Osteoblast (primary cell): Measurements from ENCODE around the gene MGMT. TPM values are rescaled to one million over a fixed set of nuclear protein-coding genes. Genes with fewer than 3 reads are reported as not detected.
A peak's percentile ranks its signal among the peaks of the same experiment; 100 is the strongest.

ENCODE experiments used
- DNase-seq: peaks from one replicate; pipeline ENCODE4 v3.0.0; 2011; ENCODE audit warnings: low spot score, mixed read lengths; ENCODE audit not compliant: insufficient read length; ENCODE audit errors: missing footprints
- H2AFZ ChIP-seq: 2 replicates; pipeline ENCODE4 v1.6.0; 2011; ENCODE audit warnings: mild to moderate bottlenecking, low read length
- H3K27ac ChIP-seq: 2 replicates; pipeline ENCODE4 v1.5.1; 2011; ENCODE audit warnings: mild to moderate bottlenecking, low read depth, low read length, moderate library complexity
- H3K27me3 ChIP-seq: 2 replicates; pipeline ENCODE4 v1.6.0; 2012; ENCODE audit warnings: mild to moderate bottlenecking, control low read depth, inconsistent platforms, low read length, moderate library complexity; ENCODE audit not compliant: insufficient read depth
- H3K36me3 ChIP-seq: 2 replicates; pipeline ENCODE4 v1.5.1; 2011; ENCODE audit warnings: mild to moderate bottlenecking, low read length, control low read depth, moderate library complexity; ENCODE audit not compliant: insufficient read depth
- H3K4me1 ChIP-seq: 2 replicates; pipeline ENCODE4 v1.5.1; 2011; ENCODE audit warnings: mild to moderate bottlenecking, low read length, control low read depth, moderate library complexity; ENCODE audit not compliant: insufficient read depth
- H3K4me2 ChIP-seq: 2 replicates; pipeline ENCODE4 v1.6.0; 2011; ENCODE audit warnings: mild to moderate bottlenecking, low read length; ENCODE audit not compliant: insufficient read depth
- H3K4me3 ChIP-seq: fragments of 200-600 bp; sonication (generic); 3 replicates; pipeline ENCODE4 v1.5.1; 2012; ENCODE audit warnings: mild to moderate bottlenecking, low read length, inconsistent platforms; ENCODE audit not compliant: insufficient read depth
- H3K79me2 ChIP-seq: 2 replicates; pipeline ENCODE4 v1.6.0; 2012; ENCODE audit warnings: mild to moderate bottlenecking, low read length, control low read depth, inconsistent platforms; ENCODE audit not compliant: insufficient read depth
- H3K9me3 ChIP-seq: 2 replicates; pipeline ENCODE4 v1.5.1; 2011; ENCODE audit warnings: low read depth, low read length, control low read depth
- H4K20me1 ChIP-seq: 2 replicates; pipeline ENCODE4 v1.6.0; 2012; ENCODE audit warnings: mild to moderate bottlenecking, low read length, control low read depth; ENCODE audit not compliant: insufficient read depth
- total RNA-seq: library from RNA; depleted of rRNA; stranded (reverse); fragments of >200 nt; gene quantifications from 2 replicates; pipeline ENCODE4 v1.2.3, GENCODE V29; 2012
- TF ChIP-seq, protein P1 (sequence below): IDR thresholded peaks from 2 replicates; pipeline ENCODE4 v1.5.1; 2011; ENCODE audit warnings: mild to moderate bottlenecking, low read depth, low read length, moderate library complexity; ENCODE audit errors: extremely low read depth

Gene MGMT
- total RNA-seq, 1 donor = 21.0 TPM

DNA sequence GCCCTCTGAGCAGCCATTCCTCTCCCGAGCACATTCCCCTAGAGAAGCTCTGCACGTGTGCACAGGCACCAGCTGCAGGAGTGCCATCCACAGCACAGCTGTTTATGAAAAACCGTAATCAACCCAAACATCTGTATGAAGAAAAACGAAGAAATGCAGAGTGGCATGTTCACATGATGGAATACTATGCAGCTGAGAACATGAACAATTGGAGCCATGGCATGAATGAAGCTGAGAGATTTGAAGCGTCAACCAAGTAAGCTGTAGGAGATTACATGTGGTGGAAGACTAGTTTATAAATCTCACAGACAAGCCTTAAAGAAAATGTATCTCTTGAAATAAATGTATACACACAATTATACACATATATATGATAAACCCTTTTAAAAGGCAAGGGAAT, 320.5 kb downstream of the MGMT start:
- Histone ChIP-seq H3K79me2 (no peaks in the 10 kb centered on the region), H3K4me2 (no peak overlapping the region), H3K27ac (no peak overlapping the region), H3K27me3 (no peaks in the 10 kb centered on the region), H2AFZ (no peak overlapping the region), H3K4me1 (peaks cover 8% of the 10 kb centered on the region), H3K4me3 (no peak overlapping the region), H3K36me3 (no peaks in the 10 kb centered on the region), H3K9me3 (no peaks in the 10 kb centered on the region), H4K20me1 (no peaks in the 10 kb centered on the region)
- peak; percentile 30 for DNase-seq
- TF ChIP-seq, protein P1, sequence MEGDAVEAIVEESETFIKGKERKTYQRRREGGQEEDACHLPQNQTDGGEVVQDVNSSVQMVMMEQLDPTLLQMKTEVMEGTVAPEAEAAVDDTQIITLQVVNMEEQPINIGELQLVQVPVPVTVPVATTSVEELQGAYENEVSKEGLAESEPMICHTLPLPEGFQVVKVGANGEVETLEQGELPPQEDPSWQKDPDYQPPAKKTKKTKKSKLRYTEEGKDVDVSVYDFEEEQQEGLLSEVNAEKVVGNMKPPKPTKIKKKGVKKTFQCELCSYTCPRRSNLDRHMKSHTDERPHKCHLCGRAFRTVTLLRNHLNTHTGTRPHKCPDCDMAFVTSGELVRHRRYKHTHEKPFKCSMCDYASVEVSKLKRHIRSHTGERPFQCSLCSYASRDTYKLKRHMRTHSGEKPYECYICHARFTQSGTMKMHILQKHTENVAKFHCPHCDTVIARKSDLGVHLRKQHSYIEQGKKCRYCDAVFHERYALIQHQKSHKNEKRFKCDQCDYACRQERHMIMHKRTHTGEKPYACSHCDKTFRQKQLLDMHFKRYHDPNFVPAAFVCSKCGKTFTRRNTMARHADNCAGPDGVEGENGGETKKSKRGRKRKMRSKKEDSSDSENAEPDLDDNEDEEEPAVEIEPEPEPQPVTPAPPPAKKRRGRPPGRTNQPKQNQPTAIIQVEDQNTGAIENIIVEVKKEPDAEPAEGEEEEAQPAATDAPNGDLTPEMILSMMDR = no peak

DNA sequence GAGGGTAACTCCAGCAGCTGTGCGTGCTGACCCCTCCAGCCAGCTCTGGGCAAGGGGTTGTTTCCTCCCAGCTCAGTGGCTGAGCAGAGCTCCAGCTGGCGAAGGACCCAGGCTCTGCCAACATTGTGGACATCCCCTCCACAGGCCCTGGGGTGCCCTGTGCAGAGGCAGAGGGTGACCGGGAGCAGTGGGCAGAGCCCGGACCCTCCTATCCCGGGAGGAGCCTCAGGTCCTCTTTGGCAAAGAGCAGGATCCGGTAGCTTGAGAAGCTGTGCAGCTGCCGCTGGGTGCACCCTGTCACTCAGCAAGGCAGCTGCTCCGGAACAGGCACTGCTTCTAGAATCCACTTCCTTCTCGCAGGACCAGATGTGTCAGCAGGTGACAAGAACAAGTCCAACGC, 321.2 kb downstream of the MGMT start:
- Histone ChIP-seq H3K9me3 (no peaks in the 10 kb centered on the region), H3K27ac (no peak overlapping the region), H4K20me1 (no peaks in the 10 kb centered on the region), H3K4me3 (no peak overlapping the region), H3K79me2 (no peaks in the 10 kb centered on the region), H2AFZ (no peak overlapping the region), H3K27me3 (no peaks in the 10 kb centered on the region), H3K4me2 (no peak overlapping the region), H3K4me1 (peaks cover 8% of the 10 kb centered on the region), H3K36me3 (no peaks in the 10 kb centered on the region)
- peak; percentile 35 for DNase-seq
- TF ChIP-seq, protein P1 = no peak

DNA sequence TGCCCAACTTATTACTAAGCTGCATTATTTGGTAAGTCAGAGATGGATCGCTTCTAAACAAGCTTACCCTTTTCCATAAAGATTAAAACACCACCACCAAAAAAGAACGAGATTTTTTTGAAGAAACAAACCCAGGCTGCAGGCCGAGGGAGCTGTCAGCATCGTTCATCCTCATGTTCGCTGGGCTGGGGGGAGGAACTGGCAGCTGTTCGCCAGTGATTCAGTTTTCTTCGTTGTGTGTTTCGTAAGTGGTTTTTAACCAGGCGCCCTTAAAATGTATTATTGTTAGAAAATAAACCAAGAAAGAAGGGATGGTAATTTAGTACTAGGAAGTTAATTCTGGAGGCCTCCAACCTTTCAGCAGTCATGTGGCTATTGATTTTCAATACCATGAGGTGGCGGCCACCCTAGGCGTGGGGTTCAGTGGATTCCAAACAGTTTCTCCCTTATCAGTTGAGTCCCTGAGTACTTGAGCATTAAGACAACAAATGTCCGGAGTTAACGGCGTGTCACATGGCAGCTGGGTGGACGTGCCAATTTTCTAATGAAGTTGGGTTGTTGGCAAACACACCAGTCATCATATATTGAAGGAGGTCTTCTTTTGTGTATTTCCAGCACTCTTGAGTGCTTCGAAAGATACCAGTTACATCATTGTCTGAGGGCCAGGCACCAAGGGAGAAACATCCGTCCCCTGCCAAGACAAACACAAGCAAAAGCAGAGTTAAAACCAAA, 323.8 kb downstream of the MGMT start:
- H3K4me2 ChIP-seq = peak overlapping the region; percentile 65
- TF ChIP-seq, protein P1 = no peak
- no peaks in the 10 kb centered on the region for H4K20me1 ChIP-seq
- no peak overlapping the region for H2AFZ ChIP-seq
- peaks cover 8% of the 10 kb centered on the region for H3K4me1 ChIP-seq
- no peak overlapping the region for H3K27ac ChIP-seq
- H3K79me2 ChIP-seq = no peaks in the 10 kb centered on the region
- no peak overlapping the region for H3K4me3 ChIP-seq
- H3K27me3 ChIP-seq = no peaks in the 10 kb centered on the region
- DNase-seq = peak; percentile 90
- no peaks in the 10 kb centered on the region for H3K9me3 ChIP-seq
- H3K36me3 ChIP-seq = no peaks in the 10 kb centered on the region

DNA sequence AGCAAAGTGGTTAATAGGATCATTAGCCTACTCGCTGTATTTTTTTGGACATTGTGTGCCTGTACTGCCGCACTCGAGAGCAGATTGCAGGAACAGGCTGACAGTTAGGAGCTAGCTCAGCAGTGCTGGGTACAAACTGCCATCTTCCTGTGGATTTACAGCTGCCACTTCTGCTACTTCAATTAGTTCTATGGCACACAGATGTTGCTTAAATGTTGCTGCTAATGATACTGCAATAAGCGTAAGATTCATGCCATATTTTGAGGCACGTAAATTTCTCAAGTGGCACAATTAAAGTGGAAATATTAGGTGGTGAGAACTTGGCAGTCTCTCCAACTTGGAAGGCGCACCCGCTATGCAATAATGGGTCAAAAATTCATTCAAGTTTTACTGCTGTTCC, 325.1 kb downstream of the MGMT start:
- Histone ChIP-seq H3K27me3 (no peaks in the 10 kb centered on the region), H4K20me1 (no peaks in the 10 kb centered on the region), H3K36me3 (no peaks in the 10 kb centered on the region), H3K4me1 (peaks cover 8% of the 10 kb centered on the region), H3K4me3 (no peak overlapping the region), H3K79me2 (no peaks in the 10 kb centered on the region), H3K4me2 (no peak overlapping the region), H2AFZ (no peak overlapping the region), H3K9me3 (no peaks in the 10 kb centered on the region), H3K27ac (no peak overlapping the region)
- TF ChIP-seq, protein P1 = no peak
- DNase-seq = no peak
